ENCODE measurements around the gene TDRD12. TPM values are rescaled to one million over a fixed set of nuclear protein-coding genes. Genes with fewer than 3 reads are reported as not detected.

The TDRD12 gene
- total and polyA plus RNA-seq, 8 donors = 0.20 to 1.2 (median 0.50) TPM

DNA sequence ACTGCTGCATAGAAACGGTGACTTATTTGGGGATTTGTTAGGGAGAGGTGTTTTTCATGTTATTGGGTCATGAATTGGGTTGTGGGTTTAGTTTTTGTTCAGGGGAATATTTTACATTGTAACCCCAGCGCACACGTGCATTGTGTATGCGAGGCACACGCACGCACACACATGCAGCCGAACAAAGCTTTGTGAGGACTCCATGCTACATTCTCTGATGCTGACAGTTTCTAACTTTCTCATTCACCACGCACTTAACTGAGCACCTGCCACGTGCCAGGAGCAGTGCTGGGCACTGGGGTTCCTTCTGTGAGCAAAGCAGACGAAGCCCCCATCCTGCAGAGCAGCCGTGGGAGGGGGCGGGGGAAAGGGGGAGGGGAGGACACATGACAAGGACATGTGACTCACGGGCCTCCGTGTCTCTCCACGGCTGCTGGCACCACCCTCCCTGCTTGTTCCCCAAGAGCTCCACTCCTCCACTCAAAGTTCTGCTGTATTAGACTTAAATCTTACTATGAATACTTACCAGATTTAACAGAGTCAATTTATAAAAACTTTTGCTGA, 94.4 kb downstream of the TDRD12 start:
- no peak for DNase-seq
- H3K4me3 ChIP-seq = no peak overlapping the region
- ATAC-seq = no peak
- no peaks in the 10 kb centered on the region for H3K4me1 ChIP-seq
- H3K36me3 ChIP-seq = no peaks in the 10 kb centered on the region
- intact Hi-C loops (cut with DNase I) = no loop called here
- no peak overlapping the region for H3K27ac ChIP-seq
- H3K9me3 ChIP-seq = no peaks in the 10 kb centered on the region
- H3K27me3 ChIP-seq = no peaks in the 10 kb centered on the region
- TF ChIP-seq, protein P1, sequence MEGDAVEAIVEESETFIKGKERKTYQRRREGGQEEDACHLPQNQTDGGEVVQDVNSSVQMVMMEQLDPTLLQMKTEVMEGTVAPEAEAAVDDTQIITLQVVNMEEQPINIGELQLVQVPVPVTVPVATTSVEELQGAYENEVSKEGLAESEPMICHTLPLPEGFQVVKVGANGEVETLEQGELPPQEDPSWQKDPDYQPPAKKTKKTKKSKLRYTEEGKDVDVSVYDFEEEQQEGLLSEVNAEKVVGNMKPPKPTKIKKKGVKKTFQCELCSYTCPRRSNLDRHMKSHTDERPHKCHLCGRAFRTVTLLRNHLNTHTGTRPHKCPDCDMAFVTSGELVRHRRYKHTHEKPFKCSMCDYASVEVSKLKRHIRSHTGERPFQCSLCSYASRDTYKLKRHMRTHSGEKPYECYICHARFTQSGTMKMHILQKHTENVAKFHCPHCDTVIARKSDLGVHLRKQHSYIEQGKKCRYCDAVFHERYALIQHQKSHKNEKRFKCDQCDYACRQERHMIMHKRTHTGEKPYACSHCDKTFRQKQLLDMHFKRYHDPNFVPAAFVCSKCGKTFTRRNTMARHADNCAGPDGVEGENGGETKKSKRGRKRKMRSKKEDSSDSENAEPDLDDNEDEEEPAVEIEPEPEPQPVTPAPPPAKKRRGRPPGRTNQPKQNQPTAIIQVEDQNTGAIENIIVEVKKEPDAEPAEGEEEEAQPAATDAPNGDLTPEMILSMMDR (IDR thresholded peaks at IDR 0.05) = no peak

DNA sequence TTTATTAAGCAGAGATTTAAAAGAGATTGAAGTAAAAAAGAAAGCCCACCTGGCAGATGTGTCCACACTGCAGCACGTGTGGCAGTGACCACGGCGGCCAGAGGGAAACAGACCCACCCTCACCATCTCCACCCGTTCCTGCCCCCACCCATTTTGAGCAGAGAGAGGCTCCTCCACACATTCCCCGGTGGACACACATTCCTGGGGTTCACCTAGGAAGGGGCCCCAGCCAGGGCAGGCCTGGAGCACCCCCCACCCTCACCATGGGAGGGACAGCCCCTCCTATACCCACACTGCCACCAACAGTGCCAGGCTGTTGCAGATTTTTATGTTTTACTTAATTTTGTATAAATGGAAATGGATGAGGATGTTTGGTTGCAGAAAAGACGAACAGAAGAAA, 95.1 kb downstream of the TDRD12 start:
- Histone ChIP-seq H3K27ac (no peak overlapping the region), H3K4me3 (no peak overlapping the region), H3K36me3 (no peaks in the 10 kb centered on the region), H3K4me1 (no peaks in the 10 kb centered on the region), H3K9me3 (no peaks in the 10 kb centered on the region), H3K27me3 (peaks cover 0 to 4% of the 10 kb centered on the region in 2 donors)
- DNase-seq (no peak), ATAC-seq (no peak)
- TF ChIP-seq, protein P1 (IDR thresholded peaks at IDR 0.05) = no peak
- intact Hi-C loops (cut with DNase I) = no loop called here

DNA sequence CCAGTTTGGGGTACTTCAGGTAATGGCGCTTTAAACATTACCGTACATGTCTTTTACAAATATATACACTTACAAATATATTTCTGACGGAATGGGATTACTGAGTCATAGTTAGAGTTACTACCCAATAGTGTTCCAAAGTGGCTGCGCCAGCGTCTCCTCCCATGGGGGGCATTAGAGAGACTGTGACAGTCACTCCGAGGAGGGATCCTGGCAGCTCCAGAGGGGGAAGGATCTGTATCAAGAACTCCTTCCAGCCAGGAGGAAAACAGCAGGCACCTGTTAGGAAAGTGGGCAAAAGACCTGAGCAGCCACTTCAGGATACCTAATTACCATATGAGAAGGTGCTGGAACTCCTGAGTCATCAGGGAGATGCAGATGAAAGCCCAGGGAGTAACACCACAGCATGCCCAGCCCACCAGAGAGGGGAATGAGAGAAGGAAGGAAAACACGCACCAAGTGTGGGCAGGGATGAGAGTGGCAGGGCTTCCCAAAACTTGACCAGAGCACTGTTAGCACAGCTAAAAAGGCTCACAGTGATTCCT, 97.1 kb downstream of the TDRD12 start:
- intact Hi-C loops (cut with DNase I) = no loop called here
- no peak for ATAC-seq
- TF ChIP-seq, protein P1 (IDR thresholded peaks at IDR 0.05) = no peak

DNA sequence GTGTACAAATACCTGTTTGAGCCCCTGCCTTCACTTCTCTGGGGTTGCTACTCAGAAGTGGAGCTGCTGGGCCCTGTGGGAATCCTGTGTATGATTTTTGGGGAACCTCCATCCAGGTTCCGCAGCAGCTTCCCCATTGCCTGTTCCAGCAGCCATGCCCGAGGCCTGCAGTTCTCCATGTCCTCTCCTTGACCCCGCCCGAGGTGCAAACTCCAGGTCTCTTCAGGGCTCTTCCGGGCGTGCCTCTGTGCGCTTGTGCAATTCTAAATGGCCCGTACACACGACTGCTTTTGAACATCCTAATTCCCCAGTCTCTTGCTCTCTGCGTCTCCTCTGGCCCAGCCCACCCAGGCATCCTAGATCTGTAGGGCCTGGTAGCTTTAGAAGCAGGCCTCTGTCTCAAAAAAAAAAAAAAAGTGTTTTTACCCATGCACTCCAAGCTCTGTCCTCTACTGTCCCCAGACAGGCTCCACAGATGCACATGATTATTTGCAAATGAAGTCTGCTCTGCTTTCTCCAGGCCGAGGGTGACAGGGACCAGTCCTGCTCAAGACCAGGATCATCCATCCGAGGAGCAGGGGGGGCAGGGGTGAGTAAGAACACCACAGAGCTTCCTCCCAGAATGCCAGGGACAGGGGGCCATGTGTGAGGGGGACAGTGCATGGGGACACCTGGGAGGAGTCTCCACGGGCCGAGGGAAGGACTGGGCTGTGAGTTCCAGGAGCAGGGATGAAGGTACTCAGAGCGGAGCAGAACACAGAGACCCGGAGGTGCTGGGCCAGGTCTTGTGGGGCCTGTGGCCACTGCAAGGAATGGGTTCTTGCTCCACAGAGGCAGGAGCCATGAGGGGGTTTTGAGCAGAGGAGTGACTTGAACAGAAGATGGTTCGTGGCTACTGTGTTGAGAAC, 98.3 kb downstream of the TDRD12 start:
- no peak for DNase-seq
- H3K27ac ChIP-seq = no peak overlapping the region
- H3K9me3 ChIP-seq = no peaks in the 10 kb centered on the region
- H3K4me3 ChIP-seq = no peak overlapping the region
- intact Hi-C loops (cut with DNase I) = no loop called here
- TF ChIP-seq, protein P1 (IDR thresholded peaks at IDR 0.05) = no peak
- H3K27me3 ChIP-seq = peaks cover 0 to 20% of the 10 kb centered on the region in 2 donors
- no peaks in the 10 kb centered on the region for H3K36me3 ChIP-seq
- no peaks in the 10 kb centered on the region for H3K4me1 ChIP-seq
- ATAC-seq = no peak

More for the DNA sequence above, 97.1 kb downstream of the TDRD12 start:
- no peak for DNase-seq
- no peak overlapping the region for H3K27ac ChIP-seq
- peaks cover 0 to 10% of the 10 kb centered on the region in 2 donors for H3K27me3 ChIP-seq
- H3K36me3 ChIP-seq = no peaks in the 10 kb centered on the region
- no peaks in the 10 kb centered on the region for H3K9me3 ChIP-seq
- H3K4me1 ChIP-seq = no peaks in the 10 kb centered on the region
- no peak overlapping the region for H3K4me3 ChIP-seq

DNA sequence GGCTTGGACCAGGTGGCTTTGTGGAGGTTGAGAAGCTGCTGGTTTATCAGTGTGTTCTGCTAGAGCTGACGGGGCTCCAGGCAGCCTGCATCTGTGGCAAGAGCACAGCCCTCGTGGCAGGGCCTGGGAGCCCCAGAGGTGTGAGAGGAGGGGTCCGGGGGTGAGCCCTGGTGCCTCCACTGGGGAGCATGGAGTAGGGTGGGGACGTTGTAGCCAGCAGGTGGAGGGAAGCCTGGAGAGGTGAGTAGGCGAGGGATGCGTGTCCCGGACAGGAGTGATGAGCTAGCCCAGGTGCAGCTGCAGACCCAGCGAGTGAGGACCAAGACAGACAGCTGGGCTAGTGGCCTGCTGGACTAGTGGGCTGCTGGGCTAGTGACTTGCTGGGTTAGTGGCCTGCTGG, 99.0 kb downstream of the TDRD12 start:
- Histone ChIP-seq H3K9me3 (no peaks in the 10 kb centered on the region), H3K27ac (no peak overlapping the region), H3K36me3 (no peaks in the 10 kb centered on the region), H3K4me1 (no peaks in the 10 kb centered on the region), H3K4me3 (no peak overlapping the region), H3K27me3 (peaks cover 0 to 26% of the 10 kb centered on the region in 2 donors)
- ATAC-seq (no peak), DNase-seq (no peak)
- TF ChIP-seq, protein P1 (IDR thresholded peaks at IDR 0.05) = no peak
- intact Hi-C loops (cut with DNase I) = no loop called here

Measured in left lung (tissue), 10 donors.